HL-60 (cell line): ENCODE data around the gene TOX2.

Experiments
- DNase-seq, 2 experiments: peaks; one replicate each; pipeline ENCODE4 v3.0.0-alpha.2; 2010 to 2020; ENCODE audit warnings: low read depth in 1 of 2, low spot score in 1 of 2
- H3K27ac ChIP-seq: fragments of 250-450 bp; sonication (Bioruptor Pico); replicated peaks from 2 replicates; pipeline ENCODE4 v1.5.1; 2020; ENCODE audit warnings: mild to moderate bottlenecking, moderate library complexity
- H3K27me3 ChIP-seq: fragments of 250-450 bp; sonication (Bioruptor Pico); 2 replicates; pipeline ENCODE4 v1.5.1; 2021; ENCODE audit warnings: mild to moderate bottlenecking, moderate library complexity; ENCODE audit not compliant: insufficient read depth, poor library complexity, severe bottlenecking
- H3K4me3 ChIP-seq: replicated peaks from 2 replicates; pipeline ENCODE4 v1.5.1; 2011; ENCODE audit warnings: mild to moderate bottlenecking, control low read depth, low read length; ENCODE audit not compliant: insufficient read depth
- CTCF ChIP-seq: IDR thresholded peaks from one replicate; pipeline ENCODE4 v1.5.1; 2011; ENCODE audit warnings: low read length, control low read depth, inconsistent platforms; ENCODE audit not compliant: insufficient read depth
- GABPA ChIP-seq: IDR thresholded peaks from 2 replicates; pipeline ENCODE4 v1.6.1; 2012; ENCODE audit warnings: low read depth
- POLR2AphosphoS5 ChIP-seq: IDR thresholded peaks from 2 replicates; pipeline ENCODE4 v1.6.1; 2012; ENCODE audit warnings: low read depth
- REST ChIP-seq: IDR thresholded peaks from 2 replicates; pipeline ENCODE4 v1.6.1; 2012; ENCODE audit warnings: low read depth; ENCODE audit not compliant: insufficient replicate concordance
- SPI1 ChIP-seq: IDR thresholded peaks from 2 replicates; pipeline ENCODE4 v1.6.1; 2012; ENCODE audit warnings: low read depth, mild to moderate bottlenecking, borderline replicate concordance

The TOX2 gene

DNA sequence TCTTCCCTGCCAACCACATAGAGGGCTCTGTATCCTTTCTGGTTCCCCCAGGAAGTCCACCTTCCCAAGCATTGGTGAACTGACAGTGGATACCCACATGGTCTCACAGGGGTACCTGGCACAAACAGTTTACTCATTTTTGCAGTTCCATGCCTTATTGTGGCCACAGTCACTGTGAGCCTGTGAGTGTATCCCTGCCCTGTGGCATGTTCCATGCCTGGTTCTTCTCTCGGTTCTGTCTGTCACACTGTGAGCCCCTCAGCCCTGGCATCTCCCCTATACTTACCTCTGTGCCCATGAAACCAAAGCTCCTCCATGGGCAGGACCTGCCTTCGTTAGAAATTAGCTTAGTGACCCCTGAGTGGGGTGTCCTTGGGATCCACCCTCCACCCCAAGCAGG lies 107.8 kb downstream of the TOX2 start:
- DNase-seq = no peak
- Histone ChIP-seq H3K4me3 (no peak overlapping the region), H3K27me3 (peaks cover 5% of the 10 kb centered on the region), H3K27ac (no peak overlapping the region)
- TF ChIP-seq REST (no peak), POLR2AphosphoS5 (no peak), GABPA (no peak), SPI1 (no peak)

GRCh38 chr20:44023515-44024371 lies 109.1 kb downstream of the TOX2 start:
- TF ChIP-seq SPI1 = no peak
- TF ChIP-seq REST = no peak
- no peak for TF ChIP-seq GABPA
- no peak for TF ChIP-seq POLR2AphosphoS5
- no peak for TF ChIP-seq CTCF
- Histone ChIP-seq H3K27me3 (peaks cover 5% of the 10 kb centered on the region), H3K27ac (no peak overlapping the region), H3K4me3 (no peak overlapping the region)
- no peak for DNase-seq

DNA sequence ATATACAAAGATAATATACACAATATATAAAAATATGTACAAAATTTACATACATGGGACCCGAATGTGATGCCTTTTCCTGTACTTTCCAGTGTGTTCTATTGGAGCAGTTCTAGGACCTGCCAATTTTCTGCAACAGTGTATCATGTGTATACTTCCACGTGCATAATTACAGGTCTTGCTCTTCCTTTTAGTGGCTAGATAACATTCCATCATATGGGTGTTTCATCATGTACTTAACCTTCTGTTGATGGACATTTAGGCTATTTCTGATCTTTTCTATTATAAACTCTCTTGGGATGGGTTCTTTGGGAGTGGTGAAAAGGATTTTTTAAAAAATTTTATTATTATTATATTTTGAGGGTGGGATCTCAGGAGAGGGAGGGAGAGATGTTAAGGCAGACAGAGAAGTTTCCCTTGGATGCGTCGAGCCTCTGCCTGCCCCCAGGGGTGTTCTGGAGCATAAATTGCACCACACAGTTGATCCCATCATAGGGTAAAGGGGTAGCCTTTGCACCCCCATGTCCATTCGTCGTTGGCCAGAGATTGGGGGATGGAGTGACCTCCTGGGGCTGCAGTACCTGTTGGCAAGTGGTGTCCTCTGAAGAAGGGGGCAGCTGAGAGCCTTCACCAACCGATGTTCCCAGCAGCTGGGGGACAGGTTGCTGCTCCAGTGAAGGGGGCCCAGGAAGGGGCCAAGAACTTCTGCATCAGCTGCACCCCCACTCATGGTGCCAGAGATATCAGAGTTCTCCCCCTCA lies 110.3 kb downstream of the TOX2 start:
- Histone ChIP-seq H3K27me3 (peaks cover 5% of the 10 kb centered on the region), H3K4me3 (no peak overlapping the region), H3K27ac (no peak overlapping the region)
- DNase-seq = no peak
- no peak for TF ChIP-seq GABPA
- TF ChIP-seq REST = no peak
- no peak for TF ChIP-seq CTCF
- TF ChIP-seq POLR2AphosphoS5 = no peak
- no peak for TF ChIP-seq SPI1
